CD8-positive, alpha-beta memory T cell (primary cell): Measurements from ENCODE around the gene SEMA3A. TPM values are rescaled to one million over a fixed set of nuclear protein-coding genes. Genes with fewer than 3 reads are reported as not detected.

Source experiments
- CTCF ChIA-PET: fragments of 350-600 bp; sonication (Branson Sonifier 250); formaldehyde crosslinking; loops from one replicate; lab custom pipeline; 2021; ENCODE audit warnings: antibody characterized with exemption; lab: Charles Lee
- POLR2A ChIA-PET: fragments of 350-600 bp; sonication (Branson Sonifier 250); formaldehyde crosslinking; loops from one replicate; lab custom pipeline; 2021; ENCODE audit warnings: antibody characterized with exemption; lab: Charles Lee
- DNase-seq, 5 donors: peaks; one replicate each; pipeline versions ENCODE4 v3.0.0 to v3.0.0-alpha.2; 2020 to 2022; ENCODE audit warnings: mixed read lengths in 1 of 5
- H3K27ac ChIP-seq: one replicate; pipeline ENCODE4 v1.7.0; 2013; ENCODE audit warnings: low read depth, mild to moderate bottlenecking, low read length, moderate library complexity
- H3K27me3 ChIP-seq: 2 replicates; pipeline ENCODE4 v1.7.0; 2013; ENCODE audit warnings: low read length, mild to moderate bottlenecking; ENCODE audit not compliant: insufficient read depth, poor library complexity, severe bottlenecking
- H3K36me3 ChIP-seq: 2 replicates; pipeline ENCODE4 v1.7.0; 2013; ENCODE audit warnings: mild to moderate bottlenecking, low read length, moderate library complexity; ENCODE audit not compliant: insufficient read depth
- H3K4me1 ChIP-seq: 2 replicates; pipeline ENCODE4 v1.7.0; 2013; ENCODE audit warnings: mild to moderate bottlenecking, low read length, moderate library complexity; ENCODE audit not compliant: insufficient read depth
- H3K4me3 ChIP-seq: 2 replicates; pipeline ENCODE4 v1.7.0; 2013; ENCODE audit warnings: mild to moderate bottlenecking, low read length
- H3K9me3 ChIP-seq: 2 replicates; pipeline ENCODE4 v1.7.0; 2013; ENCODE audit warnings: mild to moderate bottlenecking, low read length
- H3K27ac Mint-ChIP-seq, 8 donors: one replicate each; pipeline ENCODE4 v1.8.0; 2020 to 2021; ENCODE audit warnings: mixed read lengths in 8 of 8, mild to moderate bottlenecking in 6 of 8, inconsistent platforms in 3 of 8, moderate library complexity in 3 of 8
- H3K27me3 Mint-ChIP-seq, 2 donors: one replicate each; pipeline ENCODE4 v1.8.0; 2020 to 2021; ENCODE audit warnings: mixed read lengths in 2 of 2, mild to moderate bottlenecking in 1 of 2, moderate library complexity in 1 of 2
- H3K36me3 Mint-ChIP-seq, 3 donors: one replicate each; pipeline ENCODE4 v1.8.0; 2020 to 2021; ENCODE audit warnings: mixed read lengths in 3 of 3, inconsistent platforms in 1 of 3, mild to moderate bottlenecking in 1 of 3
- H3K4me1 Mint-ChIP-seq, 3 donors: one replicate each; pipeline ENCODE4 v1.8.0; 2020 to 2021; ENCODE audit warnings: mixed read lengths in 3 of 3, inconsistent platforms in 1 of 3, mild to moderate bottlenecking in 1 of 3
- H3K4me3 Mint-ChIP-seq, 7 donors: one replicate each; pipeline ENCODE4 v1.8.0; 2020 to 2021; ENCODE audit warnings: mixed read lengths in 7 of 7, mild to moderate bottlenecking in 6 of 7, moderate library complexity in 4 of 7, inconsistent platforms in 2 of 7
- H3K9me3 Mint-ChIP-seq, 5 donors: one replicate each; pipeline ENCODE4 v1.8.0; 2020 to 2022; ENCODE audit warnings: mixed read lengths in 5 of 5, mild to moderate bottlenecking in 3 of 5, moderate library complexity in 2 of 5, inconsistent platforms in 1 of 5
- polyA plus RNA-seq: library from polyadenylated mRNA; unstranded; fragments of 300-500 nt; fragmentation: Illumina TruSeq; gene quantifications from one replicate; pipeline ENCODE4 v1.2.3, GENCODE V29; 2021
- total RNA-seq, 2 experiments: library from RNA; stranded (reverse); gene quantifications; one replicate each; pipeline ENCODE4 v1.2.3, GENCODE V29; 2021

The SEMA3A gene
- total and polyA plus RNA-seq, 3 experiments from 2014 or later, result not detected

DNA sequence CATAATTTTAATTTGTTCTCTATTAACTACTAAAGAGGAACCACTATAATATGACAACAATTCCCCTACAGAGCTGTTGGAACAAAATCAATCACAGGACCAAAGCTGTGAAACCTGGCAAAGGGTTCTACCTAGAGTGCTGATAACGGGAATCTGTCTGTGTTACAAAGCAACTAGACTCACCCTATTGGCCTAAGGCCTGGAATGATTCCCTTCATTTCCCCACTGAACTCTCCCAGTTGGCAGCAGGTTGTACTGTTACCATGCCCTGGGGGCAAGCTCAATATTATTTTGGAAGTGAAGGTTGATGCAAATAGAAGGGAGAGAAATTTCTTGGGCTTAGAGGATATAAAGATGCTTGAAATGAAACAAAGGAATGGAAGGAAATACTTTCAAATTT lies 81.8 kb downstream of the SEMA3A start:
- Histone ChIP-seq H3K4me3 (no peak overlapping the region), H3K9me3 (no peaks in the 10 kb centered on the region), H3K27me3 (no peaks in the 10 kb centered on the region), H3K27ac (no peak overlapping the region), H3K4me1 (no peaks in the 10 kb centered on the region), H3K36me3 (no peaks in the 10 kb centered on the region)
- Mint-ChIP-seq H3K36me3 (no peaks in the 10 kb centered on the region), H3K9me3 (peaks cover 3 to 30% (median 8%) of the 10 kb centered on the region in 5 donors), H3K4me1 (no peaks in the 10 kb centered on the region), H3K27ac (no peak overlapping the region), H3K4me3 (no peak overlapping the region), H3K27me3 (no peaks in the 10 kb centered on the region)
- DNase-seq, result no peak
- POLR2A ChIA-PET, result no interaction called here
- CTCF ChIA-PET, result no interaction called here

DNA sequence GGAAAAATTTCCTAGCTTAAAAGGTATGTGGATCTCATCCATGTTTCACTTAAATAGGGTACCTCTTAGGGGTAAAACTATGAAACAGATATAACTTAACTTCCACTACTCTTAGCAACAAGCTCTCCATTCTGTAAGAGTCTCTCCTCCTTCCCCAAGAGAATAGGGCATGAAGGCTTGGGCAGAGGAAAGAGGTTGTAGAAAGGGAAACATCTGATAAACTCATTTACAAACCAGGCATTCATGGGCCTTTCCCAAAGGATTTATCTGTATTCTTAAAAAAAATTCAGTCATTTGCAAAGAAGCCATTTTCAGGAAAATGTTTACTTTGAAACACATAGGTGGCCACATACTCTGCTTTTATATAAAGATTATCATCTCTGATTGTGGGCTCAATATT lies 82.7 kb downstream of the SEMA3A start:
- H3K27me3 ChIP-seq, result no peaks in the 10 kb centered on the region
- H3K4me3 ChIP-seq, result no peak overlapping the region
- H3K36me3 ChIP-seq, result no peaks in the 10 kb centered on the region
- no peak overlapping the region for H3K27ac ChIP-seq
- H3K9me3 Mint-ChIP-seq, result peaks cover 2 to 33% (median 8%) of the 10 kb centered on the region in 5 donors
- H3K27ac Mint-ChIP-seq, result no peak overlapping the region
- DNase-seq, result no peak
- no peak overlapping the region for H3K4me3 Mint-ChIP-seq
- ChIA-PET POLR2A (no interaction called here), CTCF (no interaction called here)
- H3K4me1 Mint-ChIP-seq, result no peaks in the 10 kb centered on the region
- H3K4me1 ChIP-seq, result no peaks in the 10 kb centered on the region
- no peaks in the 10 kb centered on the region for H3K9me3 ChIP-seq
- no peaks in the 10 kb centered on the region for H3K27me3 Mint-ChIP-seq
- no peaks in the 10 kb centered on the region for H3K36me3 Mint-ChIP-seq

DNA sequence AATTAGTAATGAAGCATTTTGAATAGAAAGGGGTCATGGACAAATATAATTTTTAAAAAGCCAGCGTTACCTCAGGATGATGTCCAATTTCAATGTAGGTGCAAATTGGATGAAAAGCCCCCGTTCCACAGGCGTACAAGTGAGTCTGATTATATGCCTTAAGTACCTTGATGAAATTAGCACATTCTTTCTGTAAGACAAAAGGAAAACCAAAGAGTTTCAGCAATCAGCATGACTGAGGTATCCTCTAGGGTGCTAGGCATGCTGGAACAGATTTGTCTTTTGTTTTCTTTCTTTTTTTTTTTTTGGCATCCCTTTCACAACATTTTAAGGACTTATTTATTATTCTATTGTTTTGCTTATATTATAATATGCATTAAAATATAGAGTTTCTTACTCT lies 84.2 kb downstream of the SEMA3A start:
- Mint-ChIP-seq H3K4me3 (no peak overlapping the region), H3K27ac (no peak overlapping the region)
- POLR2A ChIA-PET, result no interaction called here

DNA sequence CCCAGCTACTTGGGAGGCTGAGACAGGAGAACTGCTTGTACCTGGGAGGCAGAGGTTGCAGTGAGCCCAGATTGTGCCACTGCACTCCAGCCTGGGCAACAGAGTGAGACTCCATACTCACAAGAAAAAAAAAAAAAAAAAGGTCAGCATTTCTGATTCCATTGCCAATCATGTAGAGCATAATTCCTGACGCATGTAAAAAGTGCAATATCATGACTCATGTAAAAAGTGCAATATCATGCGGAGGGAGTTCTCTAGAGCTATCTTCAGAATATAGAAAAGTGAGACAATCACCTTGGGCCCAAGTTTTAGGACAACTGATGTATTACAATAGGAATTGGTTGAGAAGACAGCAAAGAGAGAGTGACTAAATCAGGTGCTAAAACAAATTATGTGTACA lies 85.8 kb downstream of the SEMA3A start:
- no peak for DNase-seq
- H3K9me3 ChIP-seq, result no peaks in the 10 kb centered on the region
- Mint-ChIP-seq H3K36me3 (no peaks in the 10 kb centered on the region), H3K9me3 (peaks cover 6 to 35% (median 8%) of the 10 kb centered on the region in 5 donors), H3K4me3 (no peak overlapping the region), H3K4me1 (no peaks in the 10 kb centered on the region), H3K27ac (no peak overlapping the region), H3K27me3 (no peaks in the 10 kb centered on the region)
- no peaks in the 10 kb centered on the region for H3K4me1 ChIP-seq
- no peak overlapping the region for H3K4me3 ChIP-seq
- H3K27me3 ChIP-seq, result no peaks in the 10 kb centered on the region
- H3K36me3 ChIP-seq, result no peaks in the 10 kb centered on the region
- ChIA-PET POLR2A (no interaction called here), CTCF (no interaction called here)
- H3K27ac ChIP-seq, result no peak overlapping the region

More for the DNA sequence above, 84.2 kb downstream of the SEMA3A start:
- peaks cover 5 to 44% (median 8%) of the 10 kb centered on the region in 5 donors for H3K9me3 Mint-ChIP-seq
- no peaks in the 10 kb centered on the region for H3K36me3 Mint-ChIP-seq
- H3K27me3 Mint-ChIP-seq, result no peaks in the 10 kb centered on the region
- Histone ChIP-seq H3K36me3 (no peaks in the 10 kb centered on the region), H3K27ac (no peak overlapping the region), H3K9me3 (no peaks in the 10 kb centered on the region), H3K27me3 (no peaks in the 10 kb centered on the region), H3K4me3 (no peak overlapping the region), H3K4me1 (no peaks in the 10 kb centered on the region)
- no peak for DNase-seq
- no peaks in the 10 kb centered on the region for H3K4me1 Mint-ChIP-seq
- CTCF ChIA-PET, result no interaction called here

DNA sequence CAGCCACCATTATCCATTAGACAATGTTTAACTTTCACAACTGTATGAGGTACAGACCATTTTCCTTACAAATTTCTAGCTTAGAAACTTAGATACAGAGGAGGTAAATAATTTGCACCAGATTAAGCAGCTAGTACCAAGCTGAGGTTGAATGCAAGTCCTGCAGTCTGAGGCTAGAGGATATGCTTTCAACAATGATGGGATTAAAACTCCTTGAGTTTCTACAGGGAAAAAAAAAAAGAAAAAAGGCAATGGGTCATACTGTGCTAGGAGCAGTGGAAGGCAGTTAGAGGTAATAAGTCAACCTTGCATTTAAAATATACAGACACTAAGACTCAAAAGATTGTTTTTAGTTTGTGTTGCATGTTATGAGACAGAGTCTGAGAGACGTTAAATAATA lies 86.5 kb downstream of the SEMA3A start:
- ChIA-PET CTCF (no interaction called here), POLR2A (no interaction called here)
- Histone ChIP-seq H3K27ac (no peak overlapping the region), H3K4me1 (no peaks in the 10 kb centered on the region), H3K36me3 (no peaks in the 10 kb centered on the region), H3K4me3 (no peak overlapping the region), H3K27me3 (no peaks in the 10 kb centered on the region), H3K9me3 (no peaks in the 10 kb centered on the region)
- Mint-ChIP-seq H3K36me3 (no peaks in the 10 kb centered on the region), H3K4me3 (no peak overlapping the region), H3K9me3 (peaks cover 5 to 35% (median 9%) of the 10 kb centered on the region in 5 donors), H3K4me1 (no peaks in the 10 kb centered on the region), H3K27ac (no peak overlapping the region), H3K27me3 (no peaks in the 10 kb centered on the region)
- no peak for DNase-seq

DNA sequence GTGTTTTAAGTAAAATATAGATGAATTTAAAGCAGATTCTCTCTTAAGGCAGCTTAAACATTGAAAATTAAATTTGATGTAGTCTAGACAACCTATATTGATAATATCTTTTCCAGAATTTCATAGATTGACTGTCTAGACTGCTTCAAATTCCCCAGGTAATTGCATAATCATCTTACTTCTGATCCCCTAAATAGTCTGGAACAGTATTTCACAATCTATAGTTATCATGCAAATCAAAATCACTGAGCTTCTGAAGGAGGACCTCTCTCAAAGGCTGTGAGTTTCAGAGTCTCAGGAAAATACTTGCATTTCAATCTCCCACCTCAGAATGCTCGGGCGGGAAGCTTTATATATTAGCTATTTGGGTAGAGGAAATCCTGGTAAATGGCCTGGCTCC lies 87.3 kb downstream of the SEMA3A start:
- no peak overlapping the region for H3K4me3 Mint-ChIP-seq
- H3K4me3 ChIP-seq, result no peak overlapping the region
- H3K27me3 ChIP-seq, result no peaks in the 10 kb centered on the region
- H3K27ac ChIP-seq, result no peak overlapping the region
- ChIA-PET POLR2A (no interaction called here), CTCF (no interaction called here)
- H3K36me3 Mint-ChIP-seq, result no peaks in the 10 kb centered on the region
- no peaks in the 10 kb centered on the region for H3K4me1 ChIP-seq
- no peaks in the 10 kb centered on the region for H3K36me3 ChIP-seq
- H3K4me1 Mint-ChIP-seq, result no peaks in the 10 kb centered on the region
- no peak for DNase-seq
- H3K9me3 ChIP-seq, result no peaks in the 10 kb centered on the region
- no peak overlapping the region for H3K27ac Mint-ChIP-seq
- peaks cover 1 to 30% (median 9%) of the 10 kb centered on the region in 5 donors for H3K9me3 Mint-ChIP-seq
- no peaks in the 10 kb centered on the region for H3K27me3 Mint-ChIP-seq

- Mint-ChIP-seq H3K36me3 (no peaks in the 10 kb centered on the region), H3K4me3 (no peak overlapping the region), H3K9me3 (peaks cover 3 to 30% (median 9%) of the 10 kb centered on the region in 5 donors), H3K4me1 (no peaks in the 10 kb centered on the region), H3K27ac (no peak overlapping the region), H3K27me3 (no peaks in the 10 kb centered on the region)
- no peak overlapping the region for H3K27ac ChIP-seq
- no peak overlapping the region for H3K4me3 ChIP-seq
- H3K9me3 ChIP-seq, result no peaks in the 10 kb centered on the region
- CTCF ChIA-PET, result no interaction called here
- H3K36me3 ChIP-seq, result no peaks in the 10 kb centered on the region
- no peaks in the 10 kb centered on the region for H3K27me3 ChIP-seq
- H3K4me1 ChIP-seq, result no peaks in the 10 kb centered on the region
- DNase-seq, result no peak
- POLR2A ChIA-PET, result no interaction called here
Measured at GRCh38 chr7:84106291-84106690, 88.3 kb downstream of the SEMA3A start.

- H3K27ac ChIP-seq, result no peak overlapping the region
- Mint-ChIP-seq H3K9me3 (peaks cover 3 to 30% (median 9%) of the 10 kb centered on the region in 5 donors), H3K4me3 (no peak overlapping the region), H3K4me1 (no peaks in the 10 kb centered on the region), H3K27ac (no peak overlapping the region), H3K36me3 (no peaks in the 10 kb centered on the region), H3K27me3 (no peaks in the 10 kb centered on the region)
- no peak overlapping the region for H3K4me3 ChIP-seq
- DNase-seq, result no peak
- no peaks in the 10 kb centered on the region for H3K9me3 ChIP-seq
- ChIA-PET CTCF (no interaction called here), POLR2A (no interaction called here)
- H3K27me3 ChIP-seq, result no peaks in the 10 kb centered on the region
- no peaks in the 10 kb centered on the region for H3K36me3 ChIP-seq
- no peaks in the 10 kb centered on the region for H3K4me1 ChIP-seq
Measured at GRCh38 chr7:84105586-84105985, 89.0 kb downstream of the SEMA3A start.

DNA sequence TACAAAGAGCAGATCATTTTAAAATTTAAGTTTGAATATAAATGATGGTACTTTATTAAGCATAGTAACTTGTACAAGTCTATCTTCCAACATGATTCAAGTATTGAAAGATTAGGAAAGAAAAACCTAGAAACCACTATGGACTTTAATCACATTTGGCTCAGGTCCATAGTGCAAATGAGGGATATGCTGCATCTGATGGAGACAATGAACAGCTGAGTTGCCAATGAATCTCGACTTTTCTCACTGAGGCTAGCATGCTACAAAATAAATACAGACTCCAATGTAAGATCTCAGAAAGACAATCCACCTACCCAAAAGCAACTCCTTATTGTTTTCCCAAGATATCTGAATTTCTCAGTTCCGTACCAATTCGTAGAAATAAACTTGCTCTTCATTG lies 89.8 kb downstream of the SEMA3A start:
- Histone ChIP-seq H3K27me3 (no peaks in the 10 kb centered on the region), H3K27ac (no peak overlapping the region), H3K4me3 (no peak overlapping the region), H3K9me3 (no peaks in the 10 kb centered on the region), H3K36me3 (no peaks in the 10 kb centered on the region), H3K4me1 (no peaks in the 10 kb centered on the region)
- peaks cover 3 to 30% (median 8%) of the 10 kb centered on the region in 5 donors for H3K9me3 Mint-ChIP-seq
- no peaks in the 10 kb centered on the region for H3K27me3 Mint-ChIP-seq
- CTCF ChIA-PET, result no interaction called here
- no peak for DNase-seq
- POLR2A ChIA-PET, result no interaction called here
- no peaks in the 10 kb centered on the region for H3K4me1 Mint-ChIP-seq
- H3K36me3 Mint-ChIP-seq, result no peaks in the 10 kb centered on the region
- no peak overlapping the region for H3K4me3 Mint-ChIP-seq
- no peak overlapping the region for H3K27ac Mint-ChIP-seq
